ENCODE results near the gene NEGR1.

- TF ChIP-seq STAT1 (IDR thresholded peaks at IDR 0.05; ENCODE audit: unreplicated experiment) (no peak), CTCF (conservative IDR thresholded peaks at IDR 0.05; ENCODE audit: low read depth in 2 of 2) (no peak)
Observed at GRCh38 chr1:72034827-72035226, 247.5 kb downstream of the NEGR1 start.

Measured in GM23338 (cell line).